NCI-H1092 treated with DMSO at 0.1 percent for 48 hours (cell line): ENCODE results near the gene FAM24B.
"Not testable (repeated sequence)": the region's sequence is repeated elsewhere in the genome, so short reads cannot be mapped to it uniquely, and the experiment has no call there.

Experiments used
- DNase-seq: peaks from one replicate; lab custom pipeline; 2025; lab: John Stamatoyannopoulos, UW

FAM24B gene

DNA sequence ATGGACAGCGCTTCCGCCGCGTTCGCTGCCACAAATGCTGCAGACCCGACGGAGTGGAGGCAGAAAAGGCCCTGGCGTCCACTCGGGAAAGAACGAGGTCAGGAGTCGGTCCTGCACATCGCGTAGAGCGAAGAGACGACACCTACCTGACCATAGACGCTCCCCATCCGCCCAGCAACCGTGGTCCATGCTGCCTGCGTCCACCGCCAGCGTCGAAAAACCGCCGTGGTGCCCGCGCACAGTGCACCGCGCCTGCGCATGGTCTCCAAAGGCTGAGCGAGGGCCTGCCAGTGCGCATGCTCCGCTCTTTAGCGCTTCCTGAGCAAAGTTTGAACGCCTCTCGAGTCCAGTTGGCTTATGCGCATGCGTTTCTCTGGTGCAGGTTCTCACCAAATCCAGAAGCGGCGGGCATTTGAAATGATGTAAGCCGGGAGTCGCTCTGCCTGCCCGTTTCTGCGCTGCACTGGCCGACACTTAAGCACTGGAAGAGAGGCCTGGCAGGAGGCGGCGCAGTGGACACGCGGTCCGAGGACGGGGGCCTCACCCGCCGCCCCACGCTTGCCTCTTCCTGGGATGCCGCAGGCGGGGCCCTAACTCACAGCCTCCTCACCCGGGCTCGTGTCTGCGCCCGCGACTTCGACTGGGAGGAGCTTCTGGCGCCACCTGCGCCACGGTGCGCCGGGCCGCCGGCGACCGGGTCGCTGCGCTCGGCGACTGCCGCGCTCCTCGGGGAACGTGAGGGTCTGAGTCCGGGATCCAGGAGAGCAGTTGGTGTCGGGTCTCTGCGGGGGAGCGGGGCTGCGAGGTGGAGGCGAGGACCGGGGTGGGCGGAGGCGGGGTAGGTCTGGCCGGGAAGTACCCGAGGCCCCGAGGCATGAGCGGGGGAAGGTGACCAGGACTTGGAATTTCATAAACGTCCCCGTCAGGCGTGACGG, at the start of gene FAM24B:
Gene FAM24B (minus strand): TSS at position 243 of the 935 bp plus-strand sequence. CDS start 29,066 bp downstream, outside the sequence.
- peak; percentile 96 for DNase-seq

- no peak for DNase-seq
These were observed 36.3 kb upstream of the FAM24B start for GRCh38 chr10:122915700-122916099.

- DNase-seq = no peak
These were observed 32.6 kb upstream of the FAM24B start for GRCh38 chr10:122911889-122912484.

DNA sequence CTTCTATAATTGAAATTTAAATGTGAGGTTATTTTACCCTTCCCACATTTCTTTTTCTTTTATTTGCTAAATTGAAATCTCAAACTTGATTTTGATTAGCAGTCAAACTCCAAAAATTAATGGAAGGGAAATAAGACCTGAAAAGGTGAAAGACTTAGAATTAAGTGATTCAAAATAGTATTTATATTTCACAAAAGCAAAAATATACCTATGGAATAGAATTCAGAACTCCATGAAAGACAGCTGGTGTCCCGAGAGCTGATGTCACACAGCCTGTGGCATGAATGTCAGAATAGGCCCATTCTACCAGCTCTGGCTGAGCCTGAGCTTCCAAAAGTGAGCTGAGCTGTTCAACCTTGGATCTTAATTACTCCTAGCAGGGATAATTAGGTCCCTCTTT, 30.9 kb upstream of the FAM24B start, which contains the start of gene FAM24A:
Gene FAM24A (plus strand): TSS at position 301 of the 400 bp plus-strand sequence. CDS start 1,025 bp downstream, outside the sequence.
- DNase-seq = no peak

- DNase-seq = not testable (repeated sequence)
These were observed 24.5 kb upstream of the FAM24B start for GRCh38 chr10:122903861-122904260.

DNA sequence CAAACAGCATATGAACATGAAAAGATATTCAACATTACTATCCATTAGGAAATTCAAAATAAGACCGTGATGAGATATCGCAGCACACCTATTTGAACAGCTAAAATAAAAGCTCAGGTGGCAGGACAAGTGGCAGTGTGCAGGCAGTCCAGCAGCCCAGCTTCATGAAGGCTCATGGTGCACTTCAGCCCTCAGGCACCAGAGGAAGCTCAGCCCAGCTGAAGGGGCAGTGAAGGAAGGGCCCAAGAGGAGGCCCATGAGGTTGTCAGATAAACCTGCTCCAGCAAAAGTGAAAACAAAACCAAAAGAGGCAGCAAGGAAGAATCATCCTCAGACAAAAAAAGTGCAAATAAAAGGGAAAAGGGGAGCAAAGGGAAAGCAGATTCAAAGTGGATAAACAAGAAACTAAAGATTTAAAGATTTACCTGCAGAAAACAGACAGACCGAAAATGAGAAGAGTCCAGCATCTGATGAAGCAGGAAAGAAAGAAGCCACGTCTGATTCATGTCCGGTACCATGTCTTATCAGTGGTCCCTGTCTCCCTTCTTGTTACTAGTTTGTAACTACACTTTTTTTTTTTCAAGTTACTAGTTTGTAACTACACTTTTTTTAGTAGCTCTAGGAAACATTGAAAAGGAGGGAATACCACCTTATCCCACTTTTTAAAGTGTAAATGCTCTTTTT, 15.0 kb upstream of the FAM24B start:
- DNase-seq = no peak

- DNase-seq = no peak
These were observed 4.8 kb upstream of the FAM24B start for GRCh38 chr10:122884166-122884565.

DNA sequence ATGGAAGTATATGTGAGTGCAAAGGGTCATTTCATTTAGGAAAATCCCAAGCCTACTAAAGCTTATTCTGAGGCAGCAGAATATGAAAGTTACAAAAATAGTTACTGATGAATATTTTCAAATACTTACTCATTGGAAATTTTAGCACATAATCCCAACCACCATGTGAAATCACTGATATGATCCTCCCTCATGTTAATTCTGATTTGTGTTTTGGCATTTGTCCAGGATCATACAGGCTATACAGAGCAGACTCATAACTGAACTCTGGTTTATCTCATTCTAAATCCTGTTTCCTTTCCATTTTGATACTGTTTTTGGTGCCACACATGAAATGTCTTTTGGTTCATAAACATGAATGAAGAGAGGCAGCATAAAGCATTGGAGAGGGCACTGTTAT, 3.4 kb upstream of the FAM24B start:
- no peak for DNase-seq

- peak; percentile 60 for DNase-seq
These were observed 512 bp downstream of the FAM24B start for GRCh38 chr10:122878799-122879338.

GRCh38 chr10:122877264-122877663, 2.1 kb downstream of the FAM24B start:
- no peak for DNase-seq

DNA sequence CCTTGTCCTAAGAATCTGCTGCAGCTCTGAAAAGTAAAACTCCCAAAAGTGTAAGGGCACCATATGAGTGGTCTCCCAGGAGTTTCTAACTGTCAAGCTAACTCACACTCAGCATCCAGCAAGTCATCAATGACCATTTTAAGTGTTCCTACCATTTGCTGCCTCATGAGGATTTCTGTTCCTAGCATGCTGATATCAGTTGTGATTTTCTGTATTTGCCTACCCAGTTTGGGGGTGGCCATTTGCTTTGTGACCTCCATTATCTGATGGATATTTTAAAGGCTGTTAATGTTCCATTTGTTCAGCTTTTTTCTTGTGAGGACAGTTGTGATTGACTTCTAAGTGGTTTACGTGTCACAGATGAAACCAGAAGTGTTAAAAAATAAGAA, 2.9 kb downstream of the FAM24B start:
- no peak for DNase-seq

DNA sequence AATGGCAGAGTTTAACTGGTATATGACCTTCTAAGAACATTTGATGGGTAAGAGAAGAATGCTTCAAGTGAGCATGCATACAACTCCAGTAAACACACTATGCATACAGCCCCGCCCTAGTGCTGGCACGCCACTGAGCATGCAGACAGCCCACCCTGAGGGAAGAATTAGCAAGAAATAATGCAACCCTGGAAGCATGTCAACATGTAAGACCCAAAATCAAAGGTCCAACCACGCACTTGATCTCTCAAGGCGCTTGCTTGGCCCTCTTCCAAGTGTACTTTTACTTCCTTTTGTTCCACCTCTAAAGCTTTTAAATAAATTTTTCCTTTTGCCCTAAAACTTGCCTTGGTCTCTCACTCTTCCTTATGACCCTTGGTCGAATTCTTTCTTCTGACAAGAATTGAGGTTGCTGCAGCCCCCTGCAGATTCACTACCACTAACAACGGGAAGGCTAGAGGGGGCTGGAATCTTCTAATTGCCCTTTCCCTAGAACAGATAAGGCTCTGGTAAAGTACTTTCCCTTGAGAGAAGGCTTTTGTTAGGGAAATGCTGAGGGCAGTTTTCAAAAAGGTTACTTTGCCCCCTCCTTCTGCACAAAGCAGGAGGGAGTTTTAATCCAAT, 3.4 kb downstream of the FAM24B start:
- no peak for DNase-seq

DNA sequence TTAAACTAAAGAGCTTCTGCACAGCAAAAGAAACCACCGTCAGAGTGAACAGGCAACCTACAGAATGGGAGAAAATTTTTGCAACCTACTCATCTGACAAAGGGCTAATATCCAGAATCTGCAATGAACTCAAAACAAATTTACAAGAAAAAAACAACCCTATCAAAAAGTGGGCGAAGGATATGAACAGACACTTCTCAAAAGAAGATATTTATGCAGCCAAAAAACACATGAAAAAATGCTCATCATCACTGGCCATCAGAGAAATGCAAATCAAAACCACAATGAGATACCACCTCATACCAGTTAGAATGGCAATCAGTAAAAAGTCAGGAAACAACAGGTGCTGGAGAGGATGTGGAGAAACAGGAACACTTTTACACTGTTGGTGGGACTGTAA, 7.4 kb downstream of the FAM24B start:
- not testable (repeated sequence) for DNase-seq

GRCh38 chr10:122868768-122869167, 10.6 kb downstream of the FAM24B start:
- DNase-seq = not testable (repeated sequence)

- DNase-seq = not testable (repeated sequence)
These were observed 12.5 kb downstream of the FAM24B start for GRCh38 chr10:122866757-122867482.

DNA sequence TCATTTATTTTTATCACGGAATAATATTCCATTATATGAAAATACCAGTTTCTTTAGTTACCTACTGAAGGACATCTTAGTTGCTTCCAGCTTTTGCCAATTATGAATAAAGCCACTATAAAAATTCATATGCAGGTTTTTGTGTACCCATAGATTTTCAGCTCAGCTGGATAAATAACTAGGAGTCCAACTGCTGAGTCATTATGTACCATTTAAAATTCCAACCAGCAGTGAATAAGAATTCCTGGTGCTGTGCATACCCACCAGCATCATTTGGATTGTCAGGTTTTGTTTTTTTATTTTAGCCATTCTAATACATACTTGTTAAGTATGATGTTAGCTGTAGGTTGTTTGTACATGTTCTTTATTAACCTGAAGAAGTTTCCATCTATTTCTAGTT, 14.5 kb downstream of the FAM24B start:
- no peak for DNase-seq

- DNase-seq = no peak
These were observed 15.2 kb downstream of the FAM24B start for GRCh38 chr10:122864194-122864592.

- DNase-seq = no peak
These were observed 15.9 kb downstream of the FAM24B start for GRCh38 chr10:122863216-122864193.

- DNase-seq = no peak
These were observed 17.6 kb downstream of the FAM24B start for GRCh38 chr10:122861711-122862161.

DNA sequence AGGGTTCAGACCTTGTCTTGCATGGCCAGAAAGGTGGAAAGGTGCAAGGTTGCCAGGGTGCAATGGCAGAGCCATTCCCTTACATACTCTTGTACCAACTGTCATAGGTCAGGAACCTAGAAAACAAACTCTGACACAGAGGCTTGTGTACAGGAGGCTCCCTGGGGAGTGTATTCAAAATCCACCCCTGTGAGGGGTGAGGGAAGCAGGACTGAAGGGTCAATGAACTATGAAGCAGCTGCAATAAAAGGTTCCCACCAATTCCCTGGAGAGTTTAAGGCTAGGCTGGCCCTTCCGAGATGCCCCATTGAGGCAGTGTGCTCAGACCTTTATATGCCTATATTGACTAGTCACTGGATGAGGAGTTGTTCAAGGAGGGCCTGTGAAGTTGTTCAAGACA, 19.9 kb downstream of the FAM24B start:
- DNase-seq = no peak
